ENCODE data around the gene SNRNP70. TPM values are rescaled to one million over a fixed set of nuclear protein-coding genes. Genes with fewer than 3 reads are reported as not detected.

Gene SNRNP70
- total RNA-seq, 1 experiment from 2014 or later: 325 TPM

Other genes with a start within 250 kb of the SNRNP70 start
- 2.6 and 5.7 TPM in 2 replicates for gene HSD17B14, start 249.0 kb upstream of the SNRNP70 start, total RNA-seq (2022)
- 57.6 and 72.2 TPM in 2 replicates for gene PLEKHA4, start 216.8 kb upstream of the SNRNP70 start, total RNA-seq (2022)
- gene PPP1R15A, start 213.0 kb upstream of the SNRNP70 start, total RNA-seq (2022): 118 TPM in 2 replicates
- gene TULP2, start 186.7 kb upstream of the SNRNP70 start, total RNA-seq (2022): not detected in 2 replicates
- 162 and 173 TPM in 2 replicates for gene NUCB1, start 185.1 kb upstream of the SNRNP70 start, total RNA-seq (2022)
- 2.1 and 5.3 TPM in 2 replicates for gene DHDH, start 151.8 kb upstream of the SNRNP70 start, total RNA-seq (2022)
- gene BAX, start 130.6 kb upstream of the SNRNP70 start, total RNA-seq (2022): 141 and 147 TPM in 2 replicates
- gene FTL, start 120.1 kb upstream of the SNRNP70 start, total RNA-seq (2022): 1,459 and 1,979 TPM in 2 replicates
- gene GYS1, start 92.1 kb upstream of the SNRNP70 start, total RNA-seq (2022): 59.6 and 64.7 TPM in 2 replicates
- gene RUVBL2, start 91.6 kb upstream of the SNRNP70 start, total RNA-seq (2022): 184 and 199 TPM in 2 replicates
- 1.1 TPM in 1 of 2 replicates, not detected in the other for gene LHB, start 68.4 kb upstream of the SNRNP70 start, total RNA-seq (2022)
- 1.1 TPM in 1 of 2 replicates, not detected in the other for gene CGB3, start 61.1 kb upstream of the SNRNP70 start, total RNA-seq (2022)
- gene CGB2, start 53.6 kb upstream of the SNRNP70 start, total RNA-seq (2022): 0.52 TPM in 1 of 2 replicates, not detected in the other
- not detected in 2 replicates for gene CGB1, start 48.6 kb upstream of the SNRNP70 start, total RNA-seq (2022)
- 2.6 and 3.3 TPM in 2 replicates for gene CGB5, start 41.6 kb upstream of the SNRNP70 start, total RNA-seq (2022)
- 0.54 and 0.56 TPM in 2 replicates for gene CGB8, start 36.3 kb upstream of the SNRNP70 start, total RNA-seq (2022)
- gene CGB7, start 27.7 kb upstream of the SNRNP70 start, total RNA-seq (2022): 0.66 and 1.0 TPM in 2 replicates
- 0.69 and 0.83 TPM in 2 replicates for gene NTF4, start 20.6 kb upstream of the SNRNP70 start, total RNA-seq (2022)
- not detected in 2 replicates for gene KCNA7, start 12.8 kb upstream of the SNRNP70 start, total RNA-seq (2022)
- 7.0 and 7.5 TPM in 2 replicates for gene LIN7B, start 28.9 kb downstream of the SNRNP70 start, total RNA-seq (2022)
- 1.9 and 2.0 TPM in 2 replicates for gene C19orf73, start 33.7 kb downstream of the SNRNP70 start, total RNA-seq (2022)
- gene PPFIA3, start 34.1 kb downstream of the SNRNP70 start, total RNA-seq (2022): 4.9 and 6.0 TPM in 2 replicates
- not detected in 2 replicates for gene HRC, start 69.9 kb downstream of the SNRNP70 start, total RNA-seq (2022)
- gene TRPM4, start 72.3 kb downstream of the SNRNP70 start, total RNA-seq (2022): 70.0 and 79.9 TPM in 2 replicates
- gene SLC6A16, start 239.7 kb downstream of the SNRNP70 start, total RNA-seq (2022): not detected in 2 replicates
- gene CD37, start 250.0 kb downstream of the SNRNP70 start, total RNA-seq (2022): not detected in 2 replicates